OCI-LY7 (cell line): ENCODE results near the gene PLA2G4B.

Experiments
- EZH2phosphoT487 ChIP-seq: fragments of 200-600 bp; sonication (generic); IDR thresholded peaks from 2 replicates; pipeline ENCODE4 v1.6.1; 2018; ENCODE audit warnings: low read depth, borderline replicate concordance, mild to moderate bottlenecking, mixed run types, antibody characterized with exemption, low read length, moderate library complexity, mixed read lengths
- TF ChIP-seq, protein P1 (sequence below): fragments of 200-600 bp; sonication (generic); conservative IDR thresholded peaks from 2 replicates; pipeline ENCODE4 v1.5.1; 2014; ENCODE audit warnings: mild to moderate bottlenecking, antibody characterized with exemption, low read length, moderate library complexity, mixed read lengths

DNA sequence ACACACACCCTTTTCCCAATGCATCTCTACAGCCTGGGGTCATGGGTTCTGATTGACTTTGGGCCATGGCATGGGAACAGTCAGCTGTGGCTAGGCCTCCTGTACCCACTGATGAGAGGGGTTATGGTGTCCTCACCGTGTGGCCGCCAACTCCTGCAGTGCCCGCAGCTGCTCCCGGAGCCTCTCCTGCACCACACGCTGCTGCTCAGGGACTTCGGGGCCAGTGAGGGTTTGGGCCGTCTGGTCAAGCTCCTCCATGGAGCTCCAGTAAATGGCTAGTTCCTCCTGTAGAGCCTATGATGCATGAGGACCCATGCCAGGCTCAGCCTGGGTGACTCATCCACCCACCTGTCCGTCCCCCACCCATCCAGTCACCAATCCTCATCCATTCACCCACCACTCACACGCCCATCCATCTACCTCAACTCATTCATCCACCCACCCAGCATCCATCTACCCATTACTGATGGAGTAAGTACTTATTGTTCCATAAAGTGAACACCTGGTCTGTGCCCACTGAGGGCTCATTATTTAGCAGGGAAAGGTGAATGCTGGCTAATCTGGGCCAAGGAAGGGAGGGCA, 33.6 kb downstream of the PLA2G4B start:
- TF ChIP-seq, protein P1, sequence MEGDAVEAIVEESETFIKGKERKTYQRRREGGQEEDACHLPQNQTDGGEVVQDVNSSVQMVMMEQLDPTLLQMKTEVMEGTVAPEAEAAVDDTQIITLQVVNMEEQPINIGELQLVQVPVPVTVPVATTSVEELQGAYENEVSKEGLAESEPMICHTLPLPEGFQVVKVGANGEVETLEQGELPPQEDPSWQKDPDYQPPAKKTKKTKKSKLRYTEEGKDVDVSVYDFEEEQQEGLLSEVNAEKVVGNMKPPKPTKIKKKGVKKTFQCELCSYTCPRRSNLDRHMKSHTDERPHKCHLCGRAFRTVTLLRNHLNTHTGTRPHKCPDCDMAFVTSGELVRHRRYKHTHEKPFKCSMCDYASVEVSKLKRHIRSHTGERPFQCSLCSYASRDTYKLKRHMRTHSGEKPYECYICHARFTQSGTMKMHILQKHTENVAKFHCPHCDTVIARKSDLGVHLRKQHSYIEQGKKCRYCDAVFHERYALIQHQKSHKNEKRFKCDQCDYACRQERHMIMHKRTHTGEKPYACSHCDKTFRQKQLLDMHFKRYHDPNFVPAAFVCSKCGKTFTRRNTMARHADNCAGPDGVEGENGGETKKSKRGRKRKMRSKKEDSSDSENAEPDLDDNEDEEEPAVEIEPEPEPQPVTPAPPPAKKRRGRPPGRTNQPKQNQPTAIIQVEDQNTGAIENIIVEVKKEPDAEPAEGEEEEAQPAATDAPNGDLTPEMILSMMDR, result no peak
- no peak for TF ChIP-seq EZH2phosphoT487
